GM23338 (cell line): ENCODE measurements around the gene CNGB1. TPM values are rescaled to one million over a fixed set of nuclear protein-coding genes. Genes with fewer than 3 reads are reported as not detected.

Experiments used
- ATAC-seq: fragments of 200-7000 bp; cut with Tn5 transposase; 3 replicates; pipeline ENCODE4 v1.9.1; 2020
- DNase-seq: peaks from one replicate; pipeline ENCODE4 v3.0.0-alpha.2; 2015; ENCODE audit warnings: low spot score
- H2AFZ ChIP-seq: fragments of 200-600 bp; sonication (generic); 2 replicates; pipeline ENCODE4 v1.8.0; 2016; ENCODE audit warnings: antibody characterized with exemption, mild to moderate bottlenecking, moderate library complexity
- H3F3A ChIP-seq: fragments of 200-600 bp; sonication (generic); replicated peaks from 2 replicates; pipeline ENCODE4 v1.8.0; 2017; ENCODE audit warnings: antibody characterized with exemption, mixed run types, low read depth
- H3K27ac ChIP-seq: fragments of 200-600 bp; sonication (generic); 2 replicates; pipeline ENCODE4 v1.6.1; 2016; ENCODE audit warnings: low read depth
- H3K27me3 ChIP-seq: fragments of 200-600 bp; sonication (generic); 2 replicates; pipeline ENCODE4 v1.8.0; 2016; ENCODE audit warnings: mild to moderate bottlenecking, mixed run types, moderate library complexity; ENCODE audit not compliant: insufficient read depth
- H3K36me3 ChIP-seq: fragments of 200-600 bp; sonication (generic); 2 replicates; pipeline ENCODE4 v1.8.0; 2016; ENCODE audit warnings: mild to moderate bottlenecking; ENCODE audit not compliant: insufficient read depth
- H3K4me1 ChIP-seq: fragments of 200-600 bp; sonication (generic); 2 replicates; pipeline ENCODE4 v1.8.0; 2016; ENCODE audit warnings: mild to moderate bottlenecking, moderate library complexity; ENCODE audit not compliant: insufficient read depth
- H3K4me2 ChIP-seq: fragments of 200-600 bp; sonication (generic); 2 replicates; pipeline ENCODE4 v1.7.1; 2017; ENCODE audit warnings: mixed run types
- H3K4me3 ChIP-seq: fragments of 200-600 bp; sonication (generic); 2 replicates; pipeline ENCODE4 v1.6.1; 2016; ENCODE audit warnings: mixed run types
- H3K79me2 ChIP-seq: fragments of 200-600 bp; sonication (generic); replicated peaks from 2 replicates; pipeline ENCODE4 v1.8.0; 2017; ENCODE audit warnings: mild to moderate bottlenecking; ENCODE audit not compliant: insufficient read depth
- H3K9me2 ChIP-seq: fragments of 200-600 bp; sonication (generic); 2 replicates; pipeline ENCODE4 v1.8.0; 2017; ENCODE audit not compliant: insufficient read depth
- H4K20me1 ChIP-seq: fragments of 200-600 bp; sonication (generic); replicated peaks from 2 replicates; pipeline ENCODE4 v1.8.0; 2017; ENCODE audit warnings: mild to moderate bottlenecking; ENCODE audit not compliant: insufficient read depth
- H3K27ac Mint-ChIP-seq: 2 replicates; pipeline ENCODE4 v1.8.0; 2020; ENCODE audit warnings: inconsistent platforms, mild to moderate bottlenecking, moderate library complexity, mixed read lengths
- H3K27me3 Mint-ChIP-seq: 3 replicates; pipeline ENCODE4 v1.8.0; 2022; ENCODE audit warnings: low read depth, mild to moderate bottlenecking, moderate library complexity, mixed read lengths, inconsistent platforms; ENCODE audit not compliant: insufficient read depth, poor library complexity
- H3K36me3 Mint-ChIP-seq: 3 replicates; pipeline ENCODE4 v1.8.0; 2021; ENCODE audit warnings: low read depth, mild to moderate bottlenecking, inconsistent platforms, moderate library complexity, mixed read lengths
- H3K4me1 Mint-ChIP-seq: 3 replicates; pipeline ENCODE4 v1.8.0; 2020; ENCODE audit warnings: mild to moderate bottlenecking, inconsistent platforms, mixed read lengths
- H3K4me3 Mint-ChIP-seq: 3 replicates; pipeline ENCODE4 v1.8.0; 2021; ENCODE audit warnings: moderate library complexity, mild to moderate bottlenecking, inconsistent platforms, mixed read lengths
- H3K9me3 Mint-ChIP-seq: 3 replicates; pipeline ENCODE4 v1.8.0; 2020; ENCODE audit warnings: moderate library complexity, mild to moderate bottlenecking, inconsistent platforms, mixed read lengths
- CREB1 ChIP-seq: fragments of 250-450 bp; sonication (Bioruptor Pico); IDR thresholded peaks from 2 replicates; pipeline ENCODE4 v1.5.0; 2020; ENCODE audit warnings: low read depth, mild to moderate bottlenecking, moderate library complexity
- EZH2 ChIP-seq: fragments of 200-600 bp; sonication (generic); IDR thresholded peaks from one replicate; pipeline ENCODE4 v1.8.0; 2017; ENCODE audit warnings: antibody characterized with exemption, mild to moderate bottlenecking, low read depth; ENCODE audit not compliant: unreplicated experiment
- polyA plus RNA-seq: library from polyadenylated mRNA; unstranded; fragments of >200 nt; fragmentation: Nextera tagmentation; extraction: Ambion mirVana; gene quantifications from 2 replicates; pipeline ENCODE4 v1.2.1, GENCODE V29; 2016
- total RNA-seq: library from RNA; depleted of rRNA; stranded (reverse); fragments of >200 nt; shearing (Covaris generic); gene quantifications from 2 replicates; pipeline ENCODE4 v1.2.3, GENCODE V29; 2014
- TF ChIP-seq, protein P1 (sequence below): IDR thresholded peaks from 2 replicates; pipeline ENCODE4 v1.6.1; 2016; ENCODE audit warnings: antibody characterized with exemption
- TF ChIP-seq, protein P2 (sequence below): IDR thresholded peaks from one replicate; pipeline ENCODE4 v1.6.1; 2018; ENCODE audit warnings: antibody characterized with exemption; ENCODE audit not compliant: unreplicated experiment
- TF ChIP-seq, protein P3 (sequence below), 2 experiments: fragments of 200-600 bp in 1 of 2; sonication (generic) in 1 of 2; conservative IDR thresholded peaks; 2 replicates each; pipeline versions ENCODE4 v1.5.1 to v1.6.1; 2016 to 2017; ENCODE audit warnings: antibody characterized with exemption in 2 of 2, low read depth in 2 of 2, mild to moderate bottlenecking in 2 of 2, moderate library complexity in 1 of 2

Gene CNGB1
- total and polyA plus RNA-seq, 2 experiments from 2014 or later: not detected

DNA sequence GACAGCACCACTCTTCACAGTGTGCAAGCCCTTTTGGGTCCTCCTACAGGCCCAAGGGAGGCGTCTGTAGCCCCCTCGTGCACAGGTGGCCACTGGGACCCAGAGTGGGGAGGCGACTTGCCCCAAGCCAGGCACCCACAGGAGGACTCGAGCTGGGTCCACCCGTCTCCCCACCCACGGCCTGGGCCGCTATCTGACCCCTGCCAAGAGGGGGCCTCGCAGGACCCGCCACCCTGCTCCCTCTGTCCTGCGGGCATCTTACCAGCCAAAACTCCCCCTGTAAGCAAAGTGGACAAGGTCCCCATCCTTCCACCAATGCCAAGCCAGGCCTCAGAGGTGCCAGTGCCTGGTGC, 31.1 kb downstream of the CNGB1 start:
- Histone ChIP-seq H3K36me3 (no peaks in the 10 kb centered on the region), H3K27ac (no peak overlapping the region), H3F3A (no peaks in the 10 kb centered on the region), H3K4me3 (no peak overlapping the region), H3K79me2 (no peaks in the 10 kb centered on the region), H3K4me2 (no peak overlapping the region), H3K4me1 (no peaks in the 10 kb centered on the region), H3K9me2 (no peaks in the 10 kb centered on the region), H4K20me1 (no peaks in the 10 kb centered on the region), H2AFZ (no peak overlapping the region), H3K27me3 (no peaks in the 10 kb centered on the region)
- peaks cover 17% of the 10 kb centered on the region for H3K27me3 Mint-ChIP-seq
- ATAC-seq: peak; percentile 53
- H3K36me3 Mint-ChIP-seq: no peaks in the 10 kb centered on the region; the same call in 2 of the 3 replicates
- no peak for DNase-seq
- H3K4me3 Mint-ChIP-seq: no peak overlapping the region
- H3K27ac Mint-ChIP-seq: no peak overlapping the region
- no peaks in the 10 kb centered on the region; the same call in 2 of the 3 replicates for H3K4me1 Mint-ChIP-seq
- H3K9me3 Mint-ChIP-seq: no peaks in the 10 kb centered on the region
- TF ChIP-seq, protein P1, sequence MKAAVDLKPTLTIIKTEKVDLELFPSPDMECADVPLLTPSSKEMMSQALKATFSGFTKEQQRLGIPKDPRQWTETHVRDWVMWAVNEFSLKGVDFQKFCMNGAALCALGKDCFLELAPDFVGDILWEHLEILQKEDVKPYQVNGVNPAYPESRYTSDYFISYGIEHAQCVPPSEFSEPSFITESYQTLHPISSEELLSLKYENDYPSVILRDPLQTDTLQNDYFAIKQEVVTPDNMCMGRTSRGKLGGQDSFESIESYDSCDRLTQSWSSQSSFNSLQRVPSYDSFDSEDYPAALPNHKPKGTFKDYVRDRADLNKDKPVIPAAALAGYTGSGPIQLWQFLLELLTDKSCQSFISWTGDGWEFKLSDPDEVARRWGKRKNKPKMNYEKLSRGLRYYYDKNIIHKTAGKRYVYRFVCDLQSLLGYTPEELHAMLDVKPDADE: no peak
- TF ChIP-seq, protein P2, sequence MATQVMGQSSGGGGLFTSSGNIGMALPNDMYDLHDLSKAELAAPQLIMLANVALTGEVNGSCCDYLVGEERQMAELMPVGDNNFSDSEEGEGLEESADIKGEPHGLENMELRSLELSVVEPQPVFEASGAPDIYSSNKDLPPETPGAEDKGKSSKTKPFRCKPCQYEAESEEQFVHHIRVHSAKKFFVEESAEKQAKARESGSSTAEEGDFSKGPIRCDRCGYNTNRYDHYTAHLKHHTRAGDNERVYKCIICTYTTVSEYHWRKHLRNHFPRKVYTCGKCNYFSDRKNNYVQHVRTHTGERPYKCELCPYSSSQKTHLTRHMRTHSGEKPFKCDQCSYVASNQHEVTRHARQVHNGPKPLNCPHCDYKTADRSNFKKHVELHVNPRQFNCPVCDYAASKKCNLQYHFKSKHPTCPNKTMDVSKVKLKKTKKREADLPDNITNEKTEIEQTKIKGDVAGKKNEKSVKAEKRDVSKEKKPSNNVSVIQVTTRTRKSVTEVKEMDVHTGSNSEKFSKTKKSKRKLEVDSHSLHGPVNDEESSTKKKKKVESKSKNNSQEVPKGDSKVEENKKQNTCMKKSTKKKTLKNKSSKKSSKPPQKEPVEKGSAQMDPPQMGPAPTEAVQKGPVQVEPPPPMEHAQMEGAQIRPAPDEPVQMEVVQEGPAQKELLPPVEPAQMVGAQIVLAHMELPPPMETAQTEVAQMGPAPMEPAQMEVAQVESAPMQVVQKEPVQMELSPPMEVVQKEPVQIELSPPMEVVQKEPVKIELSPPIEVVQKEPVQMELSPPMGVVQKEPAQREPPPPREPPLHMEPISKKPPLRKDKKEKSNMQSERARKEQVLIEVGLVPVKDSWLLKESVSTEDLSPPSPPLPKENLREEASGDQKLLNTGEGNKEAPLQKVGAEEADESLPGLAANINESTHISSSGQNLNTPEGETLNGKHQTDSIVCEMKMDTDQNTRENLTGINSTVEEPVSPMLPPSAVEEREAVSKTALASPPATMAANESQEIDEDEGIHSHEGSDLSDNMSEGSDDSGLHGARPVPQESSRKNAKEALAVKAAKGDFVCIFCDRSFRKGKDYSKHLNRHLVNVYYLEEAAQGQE: no peak
- TF ChIP-seq, protein P3, sequence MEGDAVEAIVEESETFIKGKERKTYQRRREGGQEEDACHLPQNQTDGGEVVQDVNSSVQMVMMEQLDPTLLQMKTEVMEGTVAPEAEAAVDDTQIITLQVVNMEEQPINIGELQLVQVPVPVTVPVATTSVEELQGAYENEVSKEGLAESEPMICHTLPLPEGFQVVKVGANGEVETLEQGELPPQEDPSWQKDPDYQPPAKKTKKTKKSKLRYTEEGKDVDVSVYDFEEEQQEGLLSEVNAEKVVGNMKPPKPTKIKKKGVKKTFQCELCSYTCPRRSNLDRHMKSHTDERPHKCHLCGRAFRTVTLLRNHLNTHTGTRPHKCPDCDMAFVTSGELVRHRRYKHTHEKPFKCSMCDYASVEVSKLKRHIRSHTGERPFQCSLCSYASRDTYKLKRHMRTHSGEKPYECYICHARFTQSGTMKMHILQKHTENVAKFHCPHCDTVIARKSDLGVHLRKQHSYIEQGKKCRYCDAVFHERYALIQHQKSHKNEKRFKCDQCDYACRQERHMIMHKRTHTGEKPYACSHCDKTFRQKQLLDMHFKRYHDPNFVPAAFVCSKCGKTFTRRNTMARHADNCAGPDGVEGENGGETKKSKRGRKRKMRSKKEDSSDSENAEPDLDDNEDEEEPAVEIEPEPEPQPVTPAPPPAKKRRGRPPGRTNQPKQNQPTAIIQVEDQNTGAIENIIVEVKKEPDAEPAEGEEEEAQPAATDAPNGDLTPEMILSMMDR (conservative IDR thresholded peaks at IDR 0.05; ENCODE audit: low read depth in 2 of 2): peak in 1 of 2 experiments; percentile 27; a peak in 3 of 4 replicates
- TF ChIP-seq EZH2: no peak

DNA sequence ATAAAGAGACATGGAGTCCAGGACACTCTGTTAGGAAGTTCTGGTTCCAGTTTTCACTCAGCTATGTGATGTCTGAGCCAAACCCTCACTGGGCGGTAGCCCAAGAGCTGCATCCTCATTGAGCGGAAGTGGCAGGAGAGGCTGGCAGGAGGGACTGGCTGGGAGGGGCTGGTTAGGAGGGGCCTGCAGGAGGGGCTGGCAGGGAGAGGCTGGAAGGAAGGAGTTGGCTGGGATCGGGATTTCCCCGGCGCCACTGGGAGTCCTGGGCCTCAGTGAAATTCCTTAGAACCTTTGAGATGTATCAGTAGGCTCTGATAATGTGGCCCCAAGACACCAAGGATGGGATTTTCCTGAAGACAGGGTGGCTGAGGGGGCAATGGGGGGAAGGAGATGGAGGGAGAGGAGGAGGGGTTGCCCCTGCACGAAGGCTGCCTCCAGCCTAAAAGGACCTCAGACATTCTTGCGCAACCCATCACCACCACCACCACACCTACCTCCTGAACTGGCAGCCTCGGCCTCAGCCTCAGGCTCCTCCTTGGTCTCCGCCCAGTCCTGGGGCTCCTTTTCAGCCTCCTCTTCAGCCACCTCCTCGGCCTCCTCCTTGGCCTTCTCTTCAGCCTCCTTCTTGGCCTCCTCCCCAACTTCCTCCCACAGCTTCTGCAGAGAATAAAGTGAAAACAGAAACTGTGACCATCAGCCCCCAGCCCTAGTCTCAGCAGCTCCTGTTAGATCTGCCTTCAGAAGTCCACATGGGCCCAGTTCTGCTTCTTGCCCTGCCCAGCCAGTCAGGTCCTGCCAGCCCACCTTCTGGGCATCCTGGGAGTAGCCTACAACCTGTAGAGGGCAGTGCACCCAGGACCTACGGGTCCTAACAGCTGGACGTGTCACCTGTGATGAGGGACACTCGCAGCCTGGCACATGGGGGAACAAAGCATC, 31.7 kb downstream of the CNGB1 start:
- TF ChIP-seq, protein P3 (conservative IDR thresholded peaks at IDR 0.05; ENCODE audit: low read depth in 2 of 2): peak; percentile 34 to 57
- no peak for TF ChIP-seq CREB1 (CRISPR knock-in tag)

More for the DNA sequence above, 31.7 kb downstream of the CNGB1 start:
- H3K4me3 Mint-ChIP-seq: no peak overlapping the region
- Histone ChIP-seq H3K4me3 (no peak overlapping the region), H3K36me3 (no peaks in the 10 kb centered on the region), H3K27me3 (no peaks in the 10 kb centered on the region), H4K20me1 (no peaks in the 10 kb centered on the region), H3F3A (no peaks in the 10 kb centered on the region), H3K4me1 (no peaks in the 10 kb centered on the region), H3K4me2 (no peak overlapping the region), H2AFZ (no peak overlapping the region), H3K9me2 (no peaks in the 10 kb centered on the region), H3K27ac (no peak overlapping the region), H3K79me2 (no peaks in the 10 kb centered on the region)
- H3K27ac Mint-ChIP-seq: no peak overlapping the region
- H3K4me1 Mint-ChIP-seq: no peaks in the 10 kb centered on the region; the same call in 2 of the 3 replicates
- no peaks in the 10 kb centered on the region for H3K9me3 Mint-ChIP-seq
- DNase-seq (no peak), ATAC-seq (peak; percentile 59)
- peaks cover 17% of the 10 kb centered on the region for H3K27me3 Mint-ChIP-seq
- no peaks in the 10 kb centered on the region; the same call in 2 of the 3 replicates for H3K36me3 Mint-ChIP-seq
